Liver (tissue), 9 donors: Measurements from ENCODE around the gene IL12RB1. TPM values are rescaled to one million over a fixed set of nuclear protein-coding genes. Genes with fewer than 3 reads are reported as not detected.

ENCODE experiments used
- DNase-seq: peaks from one replicate; pipeline ENCODE4 v3.0.0-alpha.2; 2017; ENCODE audit warnings: low spot score
- H3K27ac ChIP-seq, 2 donors: one replicate each; pipeline ENCODE4 v1.7.0; 2013; ENCODE audit warnings: inconsistent platforms in 2 of 2, low read length in 2 of 2, control low read depth in 1 of 2, low read depth in 1 of 2, mild to moderate bottlenecking in 1 of 2
- H3K27me3 ChIP-seq, 4 donors: one replicate each; pipeline versions ENCODE4 v1.6.1 to v1.7.0; 2013; ENCODE audit warnings: low read length in 3 of 4, inconsistent platforms in 1 of 4, mild to moderate bottlenecking in 1 of 4, moderate library complexity in 1 of 4; ENCODE audit not compliant: control insufficient read depth in 4 of 4, insufficient read depth in 4 of 4
- H3K36me3 ChIP-seq, 4 donors: one replicate each; pipeline versions ENCODE4 v1.6.1 to v1.7.0; 2013; ENCODE audit warnings: low read length in 3 of 4, mild to moderate bottlenecking in 3 of 4, low read depth in 1 of 4, moderate library complexity in 1 of 4; ENCODE audit not compliant: control insufficient read depth in 4 of 4, insufficient read depth in 3 of 4
- H3K4me1 ChIP-seq, 4 donors: one replicate each; pipeline versions ENCODE4 v1.6.1 to v1.7.0; 2013; ENCODE audit warnings: low read length in 3 of 4, mild to moderate bottlenecking in 3 of 4, moderate library complexity in 1 of 4; ENCODE audit not compliant: control insufficient read depth in 4 of 4, insufficient read depth in 4 of 4
- H3K4me3 ChIP-seq, 3 donors: one replicate each; pipeline versions ENCODE4 v1.6.1 to v1.7.0; 2013; ENCODE audit warnings: low read length in 3 of 3, control low read depth in 1 of 3, low read depth in 1 of 3, mild to moderate bottlenecking in 1 of 3
- H3K9ac ChIP-seq, 2 donors: one replicate each; pipeline ENCODE4 v1.7.0; 2013; ENCODE audit warnings: low read length in 2 of 2, mild to moderate bottlenecking in 2 of 2, moderate library complexity in 2 of 2, control low read depth in 1 of 2, low read depth in 1 of 2
- H3K9me3 ChIP-seq, 4 donors: one replicate each; pipeline versions ENCODE4 v1.6.1 to v1.7.0; 2013; ENCODE audit warnings: low read length in 3 of 4; ENCODE audit not compliant: control insufficient read depth in 4 of 4
- EGR1 ChIP-seq, 2 donors: IDR thresholded peaks; 2 replicates each; pipeline ENCODE4 v1.6.1; 2016 to 2018; ENCODE audit warnings: antibody characterized with exemption in 2 of 2, low read depth in 2 of 2
- FOXA1 ChIP-seq: IDR thresholded peaks from 2 replicates; pipeline ENCODE4 v1.6.1; 2016; ENCODE audit warnings: antibody characterized with exemption
- FOXA2 ChIP-seq: IDR thresholded peaks from 2 replicates; pipeline ENCODE4 v1.6.1; 2016; ENCODE audit warnings: antibody characterized with exemption
- GABPA ChIP-seq, 2 donors: IDR thresholded peaks in 1 of 2; conservative IDR thresholded peaks in 1 of 2; 2 replicates each; pipeline ENCODE4 v1.6.1; 2016; ENCODE audit warnings: antibody characterized with exemption in 2 of 2, mild to moderate bottlenecking in 1 of 2, moderate library complexity in 1 of 2
- HNF4A ChIP-seq, 2 donors: conservative IDR thresholded peaks; 2 replicates each; pipeline ENCODE4 v1.6.1; 2016; ENCODE audit warnings: antibody characterized with exemption in 2 of 2, mild to moderate bottlenecking in 2 of 2
- HNF4G ChIP-seq: IDR thresholded peaks from 2 replicates; pipeline ENCODE4 v1.6.1; 2016; ENCODE audit warnings: antibody characterized with exemption
- JUND ChIP-seq, 2 donors: IDR thresholded peaks; 2 replicates each; pipeline ENCODE4 v1.6.1; 2016; ENCODE audit warnings: antibody characterized with exemption in 2 of 2
- NR2F2 ChIP-seq: IDR thresholded peaks from 2 replicates; pipeline ENCODE4 v1.6.1; 2016; ENCODE audit warnings: antibody characterized with exemption
- RAD21 ChIP-seq, 2 donors: IDR thresholded peaks; 2 replicates each; pipeline ENCODE4 v1.6.1; 2016; ENCODE audit warnings: antibody characterized with exemption in 2 of 2, mild to moderate bottlenecking in 2 of 2
- RXRA ChIP-seq, 2 donors: IDR thresholded peaks; 2 replicates each; pipeline ENCODE4 v1.6.1; 2017 to 2018; ENCODE audit warnings: antibody characterized with exemption in 2 of 2, mild to moderate bottlenecking in 1 of 2
- SP1 ChIP-seq: IDR thresholded peaks from 2 replicates; pipeline ENCODE4 v1.6.1; 2018; ENCODE audit warnings: antibody characterized with exemption, mild to moderate bottlenecking
- TAF1 ChIP-seq: conservative IDR thresholded peaks from 2 replicates; pipeline ENCODE4 v1.6.1; 2016; ENCODE audit warnings: antibody characterized with exemption, mild to moderate bottlenecking
- YY1 ChIP-seq: IDR thresholded peaks from 2 replicates; pipeline ENCODE4 v1.6.1; 2016; ENCODE audit warnings: antibody characterized with exemption, mild to moderate bottlenecking
- WGBS: extraction: QIAGEN DNeasy Blood & Tissue Kit; methylation state at CpG from one replicate; pipeline ENCODE4 v1.1.7; 2013; 5-methylcytosine and 5-hydroxymethylcytosine counted together
- polyA plus RNA-seq, 2 donors: library from polyadenylated mRNA; stranded (reverse) in 1 of 2; unstranded in 1 of 2; fragments of 200-250 nt in 1 of 2; fragments of >200 nt in 1 of 2; fragmentation: Nextera tagmentation in 1 of 2; extraction: Ambion mirVana in 1 of 2; gene quantifications; one replicate each; pipeline versions ENCODE4 v1.2.1 to v1.2.3, GENCODE V29; 2013 to 2015
- total RNA-seq, 2 donors: library from RNA; depleted of rRNA; stranded (reverse); fragments of >200 nt; gene quantifications; one replicate each; pipeline ENCODE4 v1.2.3, GENCODE V29; 2014
- TF ChIP-seq, protein P1 (sequence below): IDR thresholded peaks from 2 replicates; pipeline ENCODE4 v1.6.1; 2016; ENCODE audit warnings: antibody characterized with exemption, mild to moderate bottlenecking
- TF ChIP-seq, protein P2 (sequence below): IDR thresholded peaks from 2 replicates; pipeline ENCODE4 v1.6.1; 2016; ENCODE audit warnings: antibody characterized with exemption
- TF ChIP-seq, protein P3 (sequence below): IDR thresholded peaks from 2 replicates; pipeline ENCODE4 v1.6.1; 2016; ENCODE audit warnings: antibody characterized with exemption
- TF ChIP-seq, protein P4 (sequence below): fragments of 150-350 bp; IDR thresholded peaks from 2 replicates; pipeline ENCODE4 v1.5.1; 2017; ENCODE audit warnings: improper control_type of control experiment, low read depth, low read length; ENCODE audit not compliant: missing input control
- TF ChIP-seq, protein P5 (sequence below): IDR thresholded peaks from 2 replicates; pipeline ENCODE4 v1.6.1; 2016; ENCODE audit warnings: antibody characterized with exemption
- donor health status: healthy.
- donor health status: healthy.
- donor health status: healthy.
- donor health status: healthy.
- donor health status: healthy.

IL12RB1 gene
- total and polyA plus RNA-seq, 4 donors = 0.43 to 2.4 (median 1.1) TPM

DNA sequence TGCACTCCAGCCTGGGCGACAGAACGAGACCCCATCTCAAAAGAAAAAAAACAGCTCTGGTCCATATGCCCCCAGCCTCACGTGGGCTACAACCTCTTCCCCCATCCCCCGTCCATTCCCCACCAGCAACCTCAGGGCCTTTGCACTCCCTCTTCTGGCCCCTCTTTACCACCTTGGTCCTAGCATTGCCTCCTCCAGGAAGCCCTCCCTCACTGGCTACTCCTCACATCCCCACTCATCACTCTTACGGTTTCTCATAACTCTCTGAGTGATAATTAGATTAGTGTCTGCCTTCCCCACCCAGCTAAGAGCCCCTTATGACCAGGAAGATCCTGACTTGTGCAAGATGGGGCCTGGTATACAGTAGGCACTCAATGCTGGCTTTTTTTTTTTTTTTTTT lies 30.8 kb downstream of the IL12RB1 start (continued):
- TF ChIP-seq, protein P1, sequence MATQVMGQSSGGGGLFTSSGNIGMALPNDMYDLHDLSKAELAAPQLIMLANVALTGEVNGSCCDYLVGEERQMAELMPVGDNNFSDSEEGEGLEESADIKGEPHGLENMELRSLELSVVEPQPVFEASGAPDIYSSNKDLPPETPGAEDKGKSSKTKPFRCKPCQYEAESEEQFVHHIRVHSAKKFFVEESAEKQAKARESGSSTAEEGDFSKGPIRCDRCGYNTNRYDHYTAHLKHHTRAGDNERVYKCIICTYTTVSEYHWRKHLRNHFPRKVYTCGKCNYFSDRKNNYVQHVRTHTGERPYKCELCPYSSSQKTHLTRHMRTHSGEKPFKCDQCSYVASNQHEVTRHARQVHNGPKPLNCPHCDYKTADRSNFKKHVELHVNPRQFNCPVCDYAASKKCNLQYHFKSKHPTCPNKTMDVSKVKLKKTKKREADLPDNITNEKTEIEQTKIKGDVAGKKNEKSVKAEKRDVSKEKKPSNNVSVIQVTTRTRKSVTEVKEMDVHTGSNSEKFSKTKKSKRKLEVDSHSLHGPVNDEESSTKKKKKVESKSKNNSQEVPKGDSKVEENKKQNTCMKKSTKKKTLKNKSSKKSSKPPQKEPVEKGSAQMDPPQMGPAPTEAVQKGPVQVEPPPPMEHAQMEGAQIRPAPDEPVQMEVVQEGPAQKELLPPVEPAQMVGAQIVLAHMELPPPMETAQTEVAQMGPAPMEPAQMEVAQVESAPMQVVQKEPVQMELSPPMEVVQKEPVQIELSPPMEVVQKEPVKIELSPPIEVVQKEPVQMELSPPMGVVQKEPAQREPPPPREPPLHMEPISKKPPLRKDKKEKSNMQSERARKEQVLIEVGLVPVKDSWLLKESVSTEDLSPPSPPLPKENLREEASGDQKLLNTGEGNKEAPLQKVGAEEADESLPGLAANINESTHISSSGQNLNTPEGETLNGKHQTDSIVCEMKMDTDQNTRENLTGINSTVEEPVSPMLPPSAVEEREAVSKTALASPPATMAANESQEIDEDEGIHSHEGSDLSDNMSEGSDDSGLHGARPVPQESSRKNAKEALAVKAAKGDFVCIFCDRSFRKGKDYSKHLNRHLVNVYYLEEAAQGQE = no peak

DNA sequence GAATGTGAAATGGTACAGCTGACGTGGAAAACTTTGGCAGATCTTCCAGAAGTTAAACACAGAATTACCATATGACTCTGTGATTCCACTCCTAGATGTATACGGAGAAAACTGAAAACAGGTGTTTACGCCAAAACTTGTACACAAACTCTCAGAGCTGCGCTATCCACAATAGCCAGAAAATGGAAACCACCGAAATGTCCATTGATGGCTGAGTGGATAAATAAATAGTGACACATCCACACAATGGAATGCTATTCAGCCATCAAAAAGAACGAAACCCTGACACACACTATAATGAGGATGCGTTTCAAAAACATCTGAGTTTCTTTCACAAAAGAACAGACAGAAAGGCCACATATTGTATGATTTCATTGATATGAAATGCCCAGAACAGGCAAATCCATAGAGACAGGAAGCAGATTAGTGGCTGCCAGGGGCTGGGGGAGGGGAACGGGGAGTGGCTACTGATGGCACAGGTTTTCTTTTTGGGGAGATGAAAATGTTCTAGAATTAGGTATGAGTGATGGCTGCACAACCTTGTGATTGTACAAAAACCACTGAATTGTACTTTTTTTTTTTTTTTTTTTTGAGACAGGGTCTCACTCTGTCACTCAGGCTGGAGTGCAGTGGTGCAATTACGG lies 33.0 kb downstream of the IL12RB1 start:
- TF ChIP-seq, protein P2, sequence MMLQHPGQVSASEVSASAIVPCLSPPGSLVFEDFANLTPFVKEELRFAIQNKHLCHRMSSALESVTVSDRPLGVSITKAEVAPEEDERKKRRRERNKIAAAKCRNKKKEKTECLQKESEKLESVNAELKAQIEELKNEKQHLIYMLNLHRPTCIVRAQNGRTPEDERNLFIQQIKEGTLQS = no peak
- TF ChIP-seq NR2F2 (no peak), GABPA (IDR thresholded peaks at IDR 0.05 in 1 of 2, conservative IDR thresholded peaks at IDR 0.05 in 1 of 2) (no peak), FOXA2 (no peak), FOXA1 (no peak), SP1 (no peak), RXRA (IDR thresholded peaks at IDR 0.05) (no peak), YY1 (no peak), JUND (IDR thresholded peaks at IDR 0.05) (no peak), TAF1 (no peak), HNF4A (conservative IDR thresholded peaks at IDR 0.05) (no peak), RAD21 (IDR thresholded peaks at IDR 0.05) (no peak), HNF4G (no peak), EGR1 (IDR thresholded peaks at IDR 0.05; ENCODE audit: low read depth in 2 of 2) (no peak)
- TF ChIP-seq, protein P3, sequence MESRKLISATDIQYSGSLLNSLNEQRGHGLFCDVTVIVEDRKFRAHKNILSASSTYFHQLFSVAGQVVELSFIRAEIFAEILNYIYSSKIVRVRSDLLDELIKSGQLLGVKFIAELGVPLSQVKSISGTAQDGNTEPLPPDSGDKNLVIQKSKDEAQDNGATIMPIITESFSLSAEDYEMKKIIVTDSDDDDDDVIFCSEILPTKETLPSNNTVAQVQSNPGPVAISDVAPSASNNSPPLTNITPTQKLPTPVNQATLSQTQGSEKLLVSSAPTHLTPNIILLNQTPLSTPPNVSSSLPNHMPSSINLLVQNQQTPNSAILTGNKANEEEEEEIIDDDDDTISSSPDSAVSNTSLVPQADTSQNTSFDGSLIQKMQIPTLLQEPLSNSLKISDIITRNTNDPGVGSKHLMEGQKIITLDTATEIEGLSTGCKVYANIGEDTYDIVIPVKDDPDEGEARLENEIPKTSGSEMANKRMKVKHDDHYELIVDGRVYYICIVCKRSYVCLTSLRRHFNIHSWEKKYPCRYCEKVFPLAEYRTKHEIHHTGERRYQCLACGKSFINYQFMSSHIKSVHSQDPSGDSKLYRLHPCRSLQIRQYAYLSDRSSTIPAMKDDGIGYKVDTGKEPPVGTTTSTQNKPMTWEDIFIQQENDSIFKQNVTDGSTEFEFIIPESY = no peak
- TF ChIP-seq, protein P4, sequence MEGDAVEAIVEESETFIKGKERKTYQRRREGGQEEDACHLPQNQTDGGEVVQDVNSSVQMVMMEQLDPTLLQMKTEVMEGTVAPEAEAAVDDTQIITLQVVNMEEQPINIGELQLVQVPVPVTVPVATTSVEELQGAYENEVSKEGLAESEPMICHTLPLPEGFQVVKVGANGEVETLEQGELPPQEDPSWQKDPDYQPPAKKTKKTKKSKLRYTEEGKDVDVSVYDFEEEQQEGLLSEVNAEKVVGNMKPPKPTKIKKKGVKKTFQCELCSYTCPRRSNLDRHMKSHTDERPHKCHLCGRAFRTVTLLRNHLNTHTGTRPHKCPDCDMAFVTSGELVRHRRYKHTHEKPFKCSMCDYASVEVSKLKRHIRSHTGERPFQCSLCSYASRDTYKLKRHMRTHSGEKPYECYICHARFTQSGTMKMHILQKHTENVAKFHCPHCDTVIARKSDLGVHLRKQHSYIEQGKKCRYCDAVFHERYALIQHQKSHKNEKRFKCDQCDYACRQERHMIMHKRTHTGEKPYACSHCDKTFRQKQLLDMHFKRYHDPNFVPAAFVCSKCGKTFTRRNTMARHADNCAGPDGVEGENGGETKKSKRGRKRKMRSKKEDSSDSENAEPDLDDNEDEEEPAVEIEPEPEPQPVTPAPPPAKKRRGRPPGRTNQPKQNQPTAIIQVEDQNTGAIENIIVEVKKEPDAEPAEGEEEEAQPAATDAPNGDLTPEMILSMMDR = no peak
- TF ChIP-seq, protein P5, sequence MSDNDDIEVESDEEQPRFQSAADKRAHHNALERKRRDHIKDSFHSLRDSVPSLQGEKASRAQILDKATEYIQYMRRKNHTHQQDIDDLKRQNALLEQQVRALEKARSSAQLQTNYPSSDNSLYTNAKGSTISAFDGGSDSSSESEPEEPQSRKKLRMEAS = no peak
- TF ChIP-seq, protein P1 = no peak

More for the DNA sequence above, 33.0 kb downstream of the IL12RB1 start:
- H3K4me3 ChIP-seq = no peak overlapping the region
- no peaks in the 10 kb centered on the region for H3K9me3 ChIP-seq
- whole genome bisulfite sequencing = 77% methylated on average over 9 of the region's 9 CpGs
- no peaks in the 10 kb centered on the region for H3K36me3 ChIP-seq
- H3K27ac ChIP-seq = peak overlapping the region; percentile 36 to 52
- DNase-seq = no peak
- no peaks in the 10 kb centered on the region for H3K27me3 ChIP-seq
- H3K4me1 ChIP-seq = peaks cover 7 to 38% (median 27%) of the 10 kb centered on the region in 4 donors
- no peak overlapping the region for H3K9ac ChIP-seq
